ENCODE data around the gene CCL7. TPM values are rescaled to one million over a fixed set of nuclear protein-coding genes. Genes with fewer than 3 reads are reported as not detected.

CCL7 gene
- total RNA-seq, 1 donor from 2014 or later: not detected

GRCh38 chr17:34301986-34302385 is 32.0 kb downstream of the CCL7 start:
- no peak for FAIRE-seq
- H3K4me3 ChIP-seq (ENCODE audit: low read depth, low read length): no peak overlapping the region
- no peak for TF ChIP-seq CTCF (IDR thresholded peaks at IDR 0.05; ENCODE audit: insufficient read depth, low read length, severe bottlenecking)
- no peaks in the 10 kb centered on the region for H3K27me3 ChIP-seq (ENCODE audit: control insufficient read depth, insufficient read depth, low read length)
- H3K36me3 ChIP-seq (ENCODE audit: control insufficient read depth, insufficient read depth, low read length): no peaks in the 10 kb centered on the region
- no peak for DNase-seq (ENCODE audit: low read depth)

GRCh38 chr17:34302636-34303035 is 32.6 kb downstream of the CCL7 start:
- Histone ChIP-seq H3K27me3 (ENCODE audit: control insufficient read depth, insufficient read depth, low read length) (no peaks in the 10 kb centered on the region), H3K36me3 (ENCODE audit: control insufficient read depth, insufficient read depth, low read length) (no peaks in the 10 kb centered on the region), H3K4me3 (ENCODE audit: low read depth, low read length) (no peak overlapping the region)
- TF ChIP-seq CTCF (IDR thresholded peaks at IDR 0.05; ENCODE audit: insufficient read depth, low read length, severe bottlenecking): no peak
- no peak for DNase-seq (ENCODE audit: low read depth)
- no peak for FAIRE-seq

GRCh38 chr17:34303606-34304005 is 33.6 kb downstream of the CCL7 start:
- no peak for TF ChIP-seq CTCF (IDR thresholded peaks at IDR 0.05; ENCODE audit: insufficient read depth, low read length, severe bottlenecking)
- Histone ChIP-seq H3K36me3 (ENCODE audit: control insufficient read depth, insufficient read depth, low read length) (no peaks in the 10 kb centered on the region), H3K27me3 (ENCODE audit: control insufficient read depth, insufficient read depth, low read length) (no peaks in the 10 kb centered on the region), H3K4me3 (ENCODE audit: low read depth, low read length) (no peak overlapping the region)
- FAIRE-seq: no peak
- no peak for DNase-seq (ENCODE audit: low read depth)

- Histone ChIP-seq H3K27me3 (ENCODE audit: control insufficient read depth, insufficient read depth, low read length) (no peaks in the 10 kb centered on the region), H3K36me3 (ENCODE audit: control insufficient read depth, insufficient read depth, low read length) (no peaks in the 10 kb centered on the region), H3K4me3 (ENCODE audit: low read depth, low read length) (no peak overlapping the region)
- DNase-seq (ENCODE audit: low read depth): no peak
- no peak for TF ChIP-seq CTCF (IDR thresholded peaks at IDR 0.05; ENCODE audit: insufficient read depth, low read length, severe bottlenecking)
- FAIRE-seq: no peak
These were observed 35.0 kb downstream of the CCL7 start for GRCh38 chr17:34305061-34305460.

GRCh38 chr17:34305606-34306005 is 35.6 kb downstream of the CCL7 start:
- FAIRE-seq (peak; percentile 94), DNase-seq (ENCODE audit: low read depth) (no peak)
- Histone ChIP-seq H3K36me3 (ENCODE audit: control insufficient read depth, insufficient read depth, low read length) (no peaks in the 10 kb centered on the region), H3K4me3 (ENCODE audit: low read depth, low read length) (no peak overlapping the region), H3K27me3 (ENCODE audit: control insufficient read depth, insufficient read depth, low read length) (no peaks in the 10 kb centered on the region)
- TF ChIP-seq CTCF (IDR thresholded peaks at IDR 0.05; ENCODE audit: insufficient read depth, low read length, severe bottlenecking): no peak

GRCh38 chr17:34306466-34306865 is 36.4 kb downstream of the CCL7 start:
- H3K27me3 ChIP-seq (ENCODE audit: control insufficient read depth, insufficient read depth, low read length): no peaks in the 10 kb centered on the region
- DNase-seq (ENCODE audit: low read depth): peak; percentile 71
- peak; percentile 47 for TF ChIP-seq CTCF (IDR thresholded peaks at IDR 0.05; ENCODE audit: insufficient read depth, low read length, severe bottlenecking)
- H3K36me3 ChIP-seq (ENCODE audit: control insufficient read depth, insufficient read depth, low read length): no peaks in the 10 kb centered on the region
- FAIRE-seq: no peak
- H3K4me3 ChIP-seq (ENCODE audit: low read depth, low read length): no peak overlapping the region
